Endothelial cell of umbilical vein (primary cell): Measurements from ENCODE around the gene CRTC1.

Experiments used
- EZH2 ChIP-seq: IDR thresholded peaks from 2 replicates; pipeline ENCODE4 v1.6.1; 2012; ENCODE audit warnings: borderline replicate concordance, low read depth, mild to moderate bottlenecking, moderate library complexity, low read length, inconsistent platforms; ENCODE audit not compliant: severe bottlenecking
- FOS ChIP-seq: IDR thresholded peaks from 2 replicates; pipeline ENCODE4 v1.6.1; 2011; ENCODE audit warnings: mild to moderate bottlenecking, low read length, moderate library complexity, borderline replicate concordance; ENCODE audit not compliant: insufficient read depth
- GATA2 ChIP-seq: IDR thresholded peaks from 2 replicates; pipeline ENCODE4 v1.7.0; 2011; ENCODE audit warnings: low read depth, mild to moderate bottlenecking, moderate library complexity, mixed read lengths, low read length; ENCODE audit not compliant: insufficient read length, insufficient read depth
- MYC ChIP-seq: IDR thresholded peaks from one replicate; pipeline ENCODE4 v1.6.1; 2011; ENCODE audit warnings: mild to moderate bottlenecking, low read depth, low read length
- POLR2A ChIP-seq: IDR thresholded peaks from 2 replicates; pipeline ENCODE4 v1.6.1; 2012; ENCODE audit warnings: low read depth, mild to moderate bottlenecking, control low read depth, low read length
- POLR2AphosphoS5 ChIP-seq: IDR thresholded peaks from 2 replicates; pipeline ENCODE4 v1.6.1; 2012; ENCODE audit warnings: low read depth, mild to moderate bottlenecking, control low read depth, low read length, moderate library complexity; ENCODE audit not compliant: insufficient read depth
- TF ChIP-seq, protein P1 (sequence below), 2 donors: IDR thresholded peaks; 1 replicate in 1 of 2; 2 replicates in 1 of 2; pipeline ENCODE4 v1.5.1; 2011; ENCODE audit warnings: low read length in 2 of 2, mild to moderate bottlenecking in 2 of 2, moderate library complexity in 2 of 2, control low read depth in 1 of 2, inconsistent platforms in 1 of 2, low read depth in 1 of 2; ENCODE audit not compliant: insufficient read depth in 1 of 2; ENCODE audit errors: extremely low read depth in 1 of 2
- TF ChIP-seq, protein P2 (sequence below): IDR thresholded peaks from 2 replicates; pipeline ENCODE4 v1.6.1; 2011; ENCODE audit not compliant: insufficient read depth, insufficient read length

DNA sequence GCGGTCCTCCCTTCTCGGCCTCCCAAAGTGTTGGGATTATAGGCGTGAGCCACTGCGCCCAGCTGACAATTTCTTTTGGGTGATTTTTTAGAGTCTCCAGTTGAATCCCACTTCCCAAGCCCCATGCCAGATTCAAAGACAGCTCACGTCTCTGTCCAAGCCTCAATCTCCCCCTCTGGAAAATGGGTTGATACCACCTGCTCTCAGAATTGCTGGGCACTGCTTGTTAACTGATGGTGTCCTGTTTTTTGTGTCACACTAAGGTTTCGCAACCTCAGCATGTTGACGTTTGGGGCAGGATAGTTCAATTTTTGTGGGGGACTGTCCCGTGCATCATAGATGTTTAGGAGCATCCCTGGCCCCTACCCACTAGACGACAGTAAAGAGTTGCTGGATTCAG lies 134.1 kb downstream of the CRTC1 start:
- TF ChIP-seq, protein P1, sequence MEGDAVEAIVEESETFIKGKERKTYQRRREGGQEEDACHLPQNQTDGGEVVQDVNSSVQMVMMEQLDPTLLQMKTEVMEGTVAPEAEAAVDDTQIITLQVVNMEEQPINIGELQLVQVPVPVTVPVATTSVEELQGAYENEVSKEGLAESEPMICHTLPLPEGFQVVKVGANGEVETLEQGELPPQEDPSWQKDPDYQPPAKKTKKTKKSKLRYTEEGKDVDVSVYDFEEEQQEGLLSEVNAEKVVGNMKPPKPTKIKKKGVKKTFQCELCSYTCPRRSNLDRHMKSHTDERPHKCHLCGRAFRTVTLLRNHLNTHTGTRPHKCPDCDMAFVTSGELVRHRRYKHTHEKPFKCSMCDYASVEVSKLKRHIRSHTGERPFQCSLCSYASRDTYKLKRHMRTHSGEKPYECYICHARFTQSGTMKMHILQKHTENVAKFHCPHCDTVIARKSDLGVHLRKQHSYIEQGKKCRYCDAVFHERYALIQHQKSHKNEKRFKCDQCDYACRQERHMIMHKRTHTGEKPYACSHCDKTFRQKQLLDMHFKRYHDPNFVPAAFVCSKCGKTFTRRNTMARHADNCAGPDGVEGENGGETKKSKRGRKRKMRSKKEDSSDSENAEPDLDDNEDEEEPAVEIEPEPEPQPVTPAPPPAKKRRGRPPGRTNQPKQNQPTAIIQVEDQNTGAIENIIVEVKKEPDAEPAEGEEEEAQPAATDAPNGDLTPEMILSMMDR (IDR thresholded peaks at IDR 0.05; ENCODE audit: extremely low read depth in 1 of 2, insufficient read depth in 1 of 2, low read depth in 1 of 2, low read length in 2 of 2), result no peak
- TF ChIP-seq MYC, result no peak
- no peak for TF ChIP-seq POLR2AphosphoS5
- no peak for TF ChIP-seq POLR2A
- TF ChIP-seq EZH2, result no peak
- TF ChIP-seq, protein P2, sequence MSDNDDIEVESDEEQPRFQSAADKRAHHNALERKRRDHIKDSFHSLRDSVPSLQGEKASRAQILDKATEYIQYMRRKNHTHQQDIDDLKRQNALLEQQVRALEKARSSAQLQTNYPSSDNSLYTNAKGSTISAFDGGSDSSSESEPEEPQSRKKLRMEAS, result no peak
- TF ChIP-seq GATA2, result no peak
- no peak for TF ChIP-seq FOS
